ENCODE data around the gene SUMF1. TPM values are rescaled to one million over a fixed set of nuclear protein-coding genes. Genes with fewer than 3 reads are reported as not detected.

SUMF1 gene
- total and polyA plus RNA-seq, 2 of the 13 experiments (the other 11 are each of a cell fraction or from before 2014, with no cell fraction given), result 18.5 to 28.9 TPM

GRCh38 chr3:4454142-4454541 is 12.9 kb downstream of the SUMF1 start:
- no peaks in the 10 kb centered on the region for H3K27me3 ChIP-seq (ENCODE audit: control insufficient read depth in 1 of 2, insufficient read depth in 2 of 2, low read length in 2 of 2)
- ChIA-PET CTCF (ENCODE audit: low intra/inter-chr PET ratio, low total read pairs) (no interaction called here), POLR2A (no interaction called here)
- DNase-seq (ENCODE audit: low spot score) (no peak), FAIRE-seq (no peak), ATAC-seq (no peak)
- H3K36me3 ChIP-seq (replicated peaks in 1 of 2; ENCODE audit: control insufficient read depth in 1 of 2, insufficient read depth in 2 of 2, low read length in 2 of 2), result peaks cover 3 to 7% of the 10 kb centered on the region in 2 experiments; a peak in 3 of 5 replicates
- H3K4me1 ChIP-seq (ENCODE audit: insufficient read depth, low read length), result no peaks in the 10 kb centered on the region
- no peaks in the 10 kb centered on the region for H3K9me3 ChIP-seq (ENCODE audit: low read length)
- H2AFZ ChIP-seq (ENCODE audit: low read length), result no peak overlapping the region
- H3K4me2 ChIP-seq (ENCODE audit: low read depth, low read length), result no peak overlapping the region
- no peak overlapping the region for H3K9ac ChIP-seq (ENCODE audit: insufficient read depth, low read depth, low read length)
- H4K20me1 ChIP-seq (ENCODE audit: insufficient read depth, low read length), result no peaks in the 10 kb centered on the region
- no peak overlapping the region for H3K4me3 ChIP-seq (replicated peaks in 1 of 3; ENCODE audit: insufficient read depth in 1 of 3, low read depth in 2 of 3, low read length in 3 of 3)
- intact Hi-C loops (cut with micrococcal nuclease; ENCODE audit: unreplicated experiment) (no loop called here), in situ Hi-C loops (cut with HindIII; ENCODE audit: extremely low pct_ligation_motif_present, low pct_unique_long_range_greater_than_20kb) (no loop called here)
- H3K27ac ChIP-seq (ENCODE audit: extremely low read length, insufficient read depth, low read length), result no peak overlapping the region
- no peaks in the 10 kb centered on the region for H3K79me2 ChIP-seq (ENCODE audit: insufficient read depth, low read length)
- BruUV-seq (replicated peaks), result no TSS peak
- no peak for TF ChIP-seq CREB3 (CRISPR knock-in tag; IDR thresholded peaks at IDR 0.05)
- no peak for TF ChIP-seq ZFP36L2 (CRISPR knock-in tag; IDR thresholded peaks at IDR 0.05)
- no peak for TF ChIP-seq ZNF768 (CRISPR knock-in tag; IDR thresholded peaks at IDR 0.05)
- TF ChIP-seq ZBTB3 (CRISPR knock-in tag; IDR thresholded peaks at IDR 0.05; ENCODE audit: borderline replicate concordance, low read depth), result no peak
- TF ChIP-seq, protein P1, sequence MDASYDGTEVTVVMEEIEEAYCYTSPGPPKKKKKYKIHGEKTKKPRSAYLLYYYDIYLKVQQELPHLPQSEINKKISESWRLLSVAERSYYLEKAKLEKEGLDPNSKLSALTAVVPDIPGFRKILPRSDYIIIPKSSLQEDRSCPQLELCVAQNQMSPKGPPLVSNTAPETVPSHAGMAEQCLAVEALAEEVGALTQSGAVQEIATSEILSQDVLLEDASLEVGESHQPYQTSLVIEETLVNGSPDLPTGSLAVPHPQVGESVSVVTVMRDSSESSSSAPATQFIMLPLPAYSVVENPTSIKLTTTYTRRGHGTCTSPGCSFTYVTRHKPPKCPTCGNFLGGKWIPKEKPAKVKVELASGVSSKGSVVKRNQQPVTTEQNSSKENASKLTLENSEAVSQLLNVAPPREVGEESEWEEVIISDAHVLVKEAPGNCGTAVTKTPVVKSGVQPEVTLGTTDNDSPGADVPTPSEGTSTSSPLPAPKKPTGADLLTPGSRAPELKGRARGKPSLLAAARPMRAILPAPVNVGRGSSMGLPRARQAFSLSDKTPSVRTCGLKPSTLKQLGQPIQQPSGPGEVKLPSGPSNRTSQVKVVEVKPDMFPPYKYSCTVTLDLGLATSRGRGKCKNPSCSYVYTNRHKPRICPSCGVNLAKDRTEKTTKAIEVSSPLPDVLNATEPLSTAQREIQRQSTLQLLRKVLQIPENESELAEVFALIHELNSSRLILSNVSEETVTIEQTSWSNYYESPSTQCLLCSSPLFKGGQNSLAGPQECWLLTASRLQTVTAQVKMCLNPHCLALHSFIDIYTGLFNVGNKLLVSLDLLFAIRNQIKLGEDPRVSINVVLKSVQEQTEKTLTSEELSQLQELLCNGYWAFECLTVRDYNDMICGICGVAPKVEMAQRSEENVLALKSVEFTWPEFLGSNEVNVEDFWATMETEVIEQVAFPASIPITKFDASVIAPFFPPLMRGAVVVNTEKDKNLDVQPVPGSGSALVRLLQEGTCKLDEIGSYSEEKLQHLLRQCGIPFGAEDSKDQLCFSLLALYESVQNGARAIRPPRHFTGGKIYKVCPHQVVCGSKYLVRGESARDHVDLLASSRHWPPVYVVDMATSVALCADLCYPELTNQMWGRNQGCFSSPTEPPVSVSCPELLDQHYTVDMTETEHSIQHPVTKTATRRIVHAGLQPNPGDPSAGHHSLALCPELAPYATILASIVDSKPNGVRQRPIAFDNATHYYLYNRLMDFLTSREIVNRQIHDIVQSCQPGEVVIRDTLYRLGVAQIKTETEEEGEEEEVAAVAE (CRISPR knock-in tag; IDR thresholded peaks at IDR 0.05; ENCODE audit: borderline replicate concordance), result no peak
- TF ChIP-seq BORCS8-MEF2B (CRISPR knock-in tag; IDR thresholded peaks at IDR 0.05), result no peak
- no peak for TF ChIP-seq SUZ12 (IDR thresholded peaks at IDR 0.05; ENCODE audit: low read depth, low read length)
- TF ChIP-seq MED13 (CRISPR knock-in tag; IDR thresholded peaks at IDR 0.05), result no peak
- TF ChIP-seq ZNF563 (CRISPR knock-in tag; IDR thresholded peaks at IDR 0.05), result no peak
- TF ChIP-seq ZNF670 (CRISPR knock-in tag; IDR thresholded peaks at IDR 0.05; ENCODE audit: borderline replicate concordance), result no peak
- TF ChIP-seq THRA (CRISPR knock-in tag; IDR thresholded peaks at IDR 0.05; ENCODE audit: borderline replicate concordance), result no peak
- no peak for TF ChIP-seq MYC (CRISPR knock-in tag; IDR thresholded peaks at IDR 0.05; ENCODE audit: borderline replicate concordance)
- no peak for TF ChIP-seq U2AF2 (IDR thresholded peaks at IDR 0.05; ENCODE audit: low read depth, low read length)
- TF ChIP-seq, protein P2, sequence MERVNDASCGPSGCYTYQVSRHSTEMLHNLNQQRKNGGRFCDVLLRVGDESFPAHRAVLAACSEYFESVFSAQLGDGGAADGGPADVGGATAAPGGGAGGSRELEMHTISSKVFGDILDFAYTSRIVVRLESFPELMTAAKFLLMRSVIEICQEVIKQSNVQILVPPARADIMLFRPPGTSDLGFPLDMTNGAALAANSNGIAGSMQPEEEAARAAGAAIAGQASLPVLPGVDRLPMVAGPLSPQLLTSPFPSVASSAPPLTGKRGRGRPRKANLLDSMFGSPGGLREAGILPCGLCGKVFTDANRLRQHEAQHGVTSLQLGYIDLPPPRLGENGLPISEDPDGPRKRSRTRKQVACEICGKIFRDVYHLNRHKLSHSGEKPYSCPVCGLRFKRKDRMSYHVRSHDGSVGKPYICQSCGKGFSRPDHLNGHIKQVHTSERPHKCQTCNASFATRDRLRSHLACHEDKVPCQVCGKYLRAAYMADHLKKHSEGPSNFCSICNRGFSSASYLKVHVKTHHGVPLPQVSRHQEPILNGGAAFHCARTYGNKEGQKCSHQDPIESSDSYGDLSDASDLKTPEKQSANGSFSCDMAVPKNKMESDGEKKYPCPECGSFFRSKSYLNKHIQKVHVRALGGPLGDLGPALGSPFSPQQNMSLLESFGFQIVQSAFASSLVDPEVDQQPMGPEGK (CRISPR knock-in tag; IDR thresholded peaks at IDR 0.05), result no peak
- TF ChIP-seq IKZF5 (CRISPR knock-in tag; IDR thresholded peaks at IDR 0.05), result no peak
- no peak for TF ChIP-seq KLF11 (CRISPR knock-in tag; IDR thresholded peaks at IDR 0.05)
- no peak for TF ChIP-seq KLF9 (CRISPR knock-in tag; IDR thresholded peaks at IDR 0.05; ENCODE audit: low read depth)
